Muscle of leg (tissue), 11 donors: ENCODE measurements around the gene C14orf180. TPM values are rescaled to one million over a fixed set of nuclear protein-coding genes. Genes with fewer than 3 reads are reported as not detected.

ENCODE experiments used
- DNase-seq: peaks from one replicate; pipeline ENCODE4 v3.0.0; 2013
- H3K27ac ChIP-seq: one replicate; pipeline ENCODE4 v1.5.1; 2013; ENCODE audit warnings: mild to moderate bottlenecking, low read length, control low read depth
- H3K27me3 ChIP-seq: one replicate; pipeline ENCODE4 v1.6.1; 2013; ENCODE audit warnings: low read length; ENCODE audit not compliant: control insufficient read depth, insufficient read depth
- H3K36me3 ChIP-seq: one replicate; pipeline ENCODE4 v1.6.1; 2013; ENCODE audit warnings: low read length; ENCODE audit not compliant: control insufficient read depth, insufficient read depth
- H3K4me1 ChIP-seq: one replicate; pipeline ENCODE4 v1.6.1; 2013; ENCODE audit warnings: low read length; ENCODE audit not compliant: control insufficient read depth, insufficient read depth
- H3K4me3 ChIP-seq: one replicate; pipeline ENCODE4 v1.5.1; 2013; ENCODE audit warnings: low read length, control low read depth
- H3K9me3 ChIP-seq: replicated peaks from 2 replicates; pipeline ENCODE4 v1.6.1; 2013; ENCODE audit warnings: low read depth, low read length; ENCODE audit not compliant: control insufficient read depth
- WGBS: methylation state at CpG from one replicate; pipeline ENCODE4 v1.1.5; 2013; ENCODE audit warnings: missing lambda C conversion rate; ENCODE audit not compliant: insufficient coverage; 5-methylcytosine and 5-hydroxymethylcytosine counted together
- polyA plus RNA-seq, 8 donors: library from polyadenylated mRNA; unstranded; fragments of 120-200 nt; gene quantifications; one replicate each; pipeline versions ENCODE4 v1.2.1 to v1.2.3, GENCODE V29; 2013; ENCODE audit warnings: inconsistent platforms in 1 of 8, low replicate concordance in 1 of 8; ENCODE audit not compliant: insufficient read length in 8 of 8, insufficient read depth in 1 of 8
- total RNA-seq: library from RNA; stranded (reverse); fragments of 120-200 nt; gene quantifications from one replicate; pipeline ENCODE4 v1.2.4, GENCODE V29; 2013

Gene C14orf180
- total and polyA plus RNA-seq, 9 donors, result 3.9 to 18.8 (median 11.6) TPM

DNA sequence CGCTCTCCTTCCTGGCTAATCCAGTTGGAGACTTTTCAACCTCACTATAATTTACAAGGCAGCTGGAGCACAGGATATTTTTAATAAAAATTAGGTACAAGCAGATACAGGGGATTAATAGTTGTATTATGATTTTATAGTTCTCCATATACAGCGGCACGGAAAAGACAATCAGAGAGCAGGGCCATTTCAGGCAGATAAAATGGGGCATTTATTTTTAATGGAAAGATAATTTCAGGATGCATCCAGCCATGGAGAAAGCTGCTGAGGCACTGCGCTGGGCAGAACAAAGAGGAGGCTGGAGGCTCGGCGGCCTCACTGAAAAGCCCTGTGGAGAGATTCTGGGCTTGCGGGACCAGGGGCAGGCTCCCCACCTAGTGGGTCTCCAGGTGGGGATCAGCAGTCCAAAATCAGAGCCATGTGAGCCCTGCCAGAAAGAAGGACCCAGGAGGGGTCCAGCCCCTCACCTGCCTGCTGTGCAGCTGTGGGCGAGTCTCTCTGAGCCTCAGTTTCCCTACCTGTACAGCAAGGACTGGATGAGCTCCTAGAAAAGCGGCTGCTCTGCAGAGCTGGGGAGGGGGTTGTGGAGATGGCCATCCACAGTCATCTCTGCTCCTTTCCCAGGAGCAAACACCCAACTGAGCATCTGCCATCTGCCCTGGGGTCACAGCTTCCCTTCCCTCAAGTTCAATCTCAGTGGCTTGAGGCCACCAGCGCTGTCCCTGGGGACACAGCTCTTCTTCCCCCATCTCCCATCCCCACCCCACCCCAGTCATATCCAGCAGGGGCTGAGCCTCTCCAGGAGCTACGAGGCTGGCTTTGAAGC, 23.9 kb upstream of the C14orf180 start:
- 55% methylated on average over 7 of the region's 11 CpGs for WGBS
- Histone ChIP-seq H3K4me3 (no peak overlapping the region), H3K27ac (no peak overlapping the region), H3K36me3 (no peaks in the 10 kb centered on the region), H3K9me3 (no peaks in the 10 kb centered on the region), H3K27me3 (peaks cover 13% of the 10 kb centered on the region), H3K4me1 (peaks cover 23% of the 10 kb centered on the region)
- no peak for DNase-seq

DNA sequence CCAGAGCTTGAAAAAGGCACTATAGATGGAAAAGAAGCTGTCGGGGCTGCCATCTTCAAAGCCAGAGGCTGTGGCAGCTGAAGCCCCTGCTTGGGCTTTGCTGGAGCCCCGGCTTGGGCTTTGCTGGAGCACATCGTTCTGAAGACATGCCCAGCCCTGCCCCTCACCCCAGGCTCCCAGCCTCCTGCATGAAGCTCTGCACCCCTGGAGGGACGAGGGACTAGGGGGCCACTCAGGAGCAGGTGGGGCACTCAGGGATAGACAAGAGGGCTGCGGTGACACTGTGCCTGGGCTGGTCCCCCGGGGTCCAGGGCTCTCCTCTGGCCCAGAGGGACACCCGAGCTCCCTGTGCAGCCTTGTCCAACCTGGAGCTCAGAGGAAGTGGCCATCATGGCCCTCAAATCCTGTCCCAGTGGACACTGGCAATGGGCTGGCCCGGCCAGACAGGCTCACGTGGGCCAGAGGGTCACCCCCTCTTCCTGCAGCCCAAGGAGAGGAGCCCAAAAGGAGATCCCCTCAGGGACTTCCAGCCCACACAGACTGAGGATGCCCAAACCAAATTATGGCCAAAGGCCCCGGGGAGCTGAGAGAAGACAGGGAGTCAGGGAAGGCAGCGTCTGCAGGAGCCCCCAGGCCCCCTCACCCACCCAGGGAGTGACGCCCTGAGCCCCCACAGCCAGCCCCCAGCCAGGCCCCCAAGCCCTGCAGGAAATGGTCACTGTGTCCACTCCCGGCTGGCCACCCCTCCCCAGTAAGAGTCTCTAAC, 23.1 kb upstream of the C14orf180 start:
- 68% methylated on average over 9 of the region's 13 CpGs for WGBS
- H3K4me1 ChIP-seq, result peaks cover 23% of the 10 kb centered on the region

DNA sequence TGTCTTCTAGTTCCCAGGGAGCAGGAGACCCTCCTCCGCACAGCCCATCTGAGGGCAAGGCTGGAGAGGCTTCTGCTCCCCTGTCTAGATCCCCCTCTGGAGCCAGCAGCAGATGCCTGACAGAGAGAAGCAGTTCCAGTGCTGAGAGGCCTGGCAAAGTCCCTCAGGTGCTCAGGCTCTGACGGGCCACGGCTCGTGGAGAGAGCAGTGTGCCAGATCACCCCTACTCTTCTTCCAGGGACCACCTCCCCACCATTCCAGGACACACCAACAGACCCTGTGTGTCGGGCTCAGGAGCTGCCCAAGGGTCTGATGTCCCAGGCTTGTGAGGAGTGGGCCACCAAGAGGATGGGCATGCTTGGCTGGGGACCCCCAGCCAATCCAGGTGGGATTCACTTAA, 22.5 kb upstream of the C14orf180 start:
- Histone ChIP-seq H3K36me3 (no peaks in the 10 kb centered on the region), H3K9me3 (no peaks in the 10 kb centered on the region), H3K4me3 (no peak overlapping the region), H3K27me3 (peaks cover 15% of the 10 kb centered on the region), H3K4me1 (peaks cover 23% of the 10 kb centered on the region), H3K27ac (no peak overlapping the region)
- WGBS, result 84% methylated on average over 2 of the region's 5 CpGs
- DNase-seq, result no peak

More for the DNA sequence above, 23.1 kb upstream of the C14orf180 start:
- Histone ChIP-seq H3K27ac (no peak overlapping the region), H3K27me3 (peaks cover 13% of the 10 kb centered on the region), H3K4me3 (no peak overlapping the region), H3K36me3 (no peaks in the 10 kb centered on the region), H3K9me3 (no peaks in the 10 kb centered on the region)
- no peak for DNase-seq

DNA sequence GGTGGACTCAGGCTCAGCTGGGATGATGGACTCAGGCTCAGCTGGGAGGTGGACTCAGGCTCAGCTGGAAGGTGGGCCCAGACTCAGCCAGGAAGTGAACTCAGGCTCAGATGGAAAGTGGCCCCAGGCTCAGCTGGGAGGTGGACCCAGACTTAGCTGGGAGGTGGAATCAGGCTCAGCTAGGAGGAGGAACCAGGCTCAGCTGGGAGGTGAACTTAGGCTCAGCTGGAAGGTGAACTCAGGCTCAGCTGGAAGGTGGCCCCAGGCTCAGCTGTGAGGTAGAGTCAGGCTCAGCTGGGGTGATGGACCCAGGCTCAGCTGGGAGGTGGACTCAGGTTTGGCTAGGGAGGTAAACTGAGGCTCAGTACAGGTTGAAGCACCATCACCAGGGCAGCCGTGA, 21.8 kb upstream of the C14orf180 start:
- no peak for DNase-seq
- H3K27me3 ChIP-seq, result peaks cover 12% of the 10 kb centered on the region
- 90% methylated on average over 1 of the region's 1 CpG for WGBS

DNA sequence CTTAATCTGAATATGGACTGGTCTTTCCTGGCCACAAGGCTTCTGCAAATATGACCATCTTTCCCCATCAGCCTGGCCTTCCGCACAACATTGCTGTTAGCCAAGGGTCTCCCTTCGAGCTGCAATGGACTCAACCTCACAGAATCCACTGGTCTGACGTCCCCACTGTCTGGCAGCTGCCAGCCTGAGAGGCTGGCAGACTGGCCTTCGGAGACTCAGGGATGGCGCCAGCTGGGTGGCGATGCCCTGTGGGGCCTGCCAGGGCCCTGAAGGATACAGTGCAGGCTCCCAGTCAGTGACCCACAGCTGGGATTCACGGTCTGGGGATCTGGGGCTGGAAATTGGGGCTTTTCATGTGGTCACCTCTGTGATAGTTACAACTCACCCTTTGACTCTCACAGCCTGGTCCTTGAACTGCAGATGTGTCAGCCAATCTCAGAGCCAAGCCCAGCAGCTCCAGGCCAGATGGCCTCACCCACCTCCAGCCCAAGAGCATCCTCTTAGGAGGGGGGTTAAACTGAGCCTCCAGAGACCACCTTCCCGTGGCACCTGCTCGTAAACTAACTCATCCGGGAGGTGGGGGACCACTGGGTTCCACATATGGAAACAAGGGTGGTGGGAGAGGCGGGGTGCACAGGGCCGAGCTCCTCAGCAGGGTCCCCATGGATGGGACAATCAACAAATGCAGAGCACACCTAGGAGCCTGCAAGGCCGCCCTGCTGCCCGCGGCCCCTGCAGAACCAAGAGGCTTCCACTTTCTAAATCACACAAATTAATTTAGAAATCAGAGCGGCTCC, 21.1 kb upstream of the C14orf180 start:
- no peaks in the 10 kb centered on the region for H3K9me3 ChIP-seq
- 85% methylated on average over 11 of the region's 16 CpGs for WGBS
- no peak overlapping the region for H3K27ac ChIP-seq
- H3K27me3 ChIP-seq, result peaks cover 9% of the 10 kb centered on the region
- peaks cover 26% of the 10 kb centered on the region for H3K4me1 ChIP-seq
- H3K4me3 ChIP-seq, result no peak overlapping the region
- no peaks in the 10 kb centered on the region for H3K36me3 ChIP-seq
- DNase-seq, result no peak

More for the DNA sequence above, 21.8 kb upstream of the C14orf180 start:
- peaks cover 23% of the 10 kb centered on the region for H3K4me1 ChIP-seq
- no peak overlapping the region for H3K27ac ChIP-seq
- no peaks in the 10 kb centered on the region for H3K36me3 ChIP-seq
- H3K4me3 ChIP-seq, result no peak overlapping the region
- H3K9me3 ChIP-seq, result no peaks in the 10 kb centered on the region

DNA sequence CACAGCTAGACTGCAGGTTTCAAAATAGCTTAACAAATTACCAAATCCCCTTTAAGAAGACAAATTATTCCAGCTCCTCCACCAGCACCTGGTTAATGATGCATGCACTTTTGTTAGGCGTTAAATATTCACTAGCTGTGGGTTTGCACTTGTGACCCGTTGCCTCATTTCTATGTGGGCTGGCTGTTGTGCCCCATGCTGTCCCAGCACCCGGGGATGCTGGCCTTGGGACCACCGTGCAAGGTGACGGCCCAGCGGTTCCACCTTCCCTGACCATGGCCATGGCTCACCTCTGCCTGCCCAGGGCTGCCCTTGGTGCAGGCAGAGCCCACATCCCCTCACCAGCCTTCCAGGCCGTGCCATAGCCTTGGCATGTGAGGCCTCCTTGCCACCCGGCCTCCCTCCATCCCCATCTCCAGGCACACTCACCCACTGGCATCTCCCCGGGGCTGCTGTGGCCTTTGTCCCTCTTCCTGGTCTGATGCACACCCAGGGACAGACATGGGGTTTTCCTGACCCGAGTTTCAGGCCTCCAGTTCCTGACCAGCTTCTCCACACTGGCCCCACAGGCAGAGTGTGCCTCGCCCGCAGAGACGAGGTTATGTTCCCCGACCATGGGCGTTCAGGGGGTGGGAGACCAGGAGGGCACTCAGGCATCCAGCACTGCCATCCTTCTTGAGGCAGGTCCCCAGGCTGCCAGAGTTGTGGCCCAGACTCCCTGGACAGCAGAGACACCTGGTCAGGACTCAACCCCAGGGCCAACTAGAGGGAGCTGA, 20.3 kb upstream of the C14orf180 start:
- Histone ChIP-seq H3K4me3 (no peak overlapping the region), H3K27ac (no peak overlapping the region), H3K4me1 (peaks cover 26% of the 10 kb centered on the region), H3K27me3 (peaks cover 13% of the 10 kb centered on the region), H3K9me3 (no peaks in the 10 kb centered on the region), H3K36me3 (no peaks in the 10 kb centered on the region)
- 84% methylated on average over 15 of the region's 15 CpGs for WGBS
- DNase-seq, result no peak

DNA sequence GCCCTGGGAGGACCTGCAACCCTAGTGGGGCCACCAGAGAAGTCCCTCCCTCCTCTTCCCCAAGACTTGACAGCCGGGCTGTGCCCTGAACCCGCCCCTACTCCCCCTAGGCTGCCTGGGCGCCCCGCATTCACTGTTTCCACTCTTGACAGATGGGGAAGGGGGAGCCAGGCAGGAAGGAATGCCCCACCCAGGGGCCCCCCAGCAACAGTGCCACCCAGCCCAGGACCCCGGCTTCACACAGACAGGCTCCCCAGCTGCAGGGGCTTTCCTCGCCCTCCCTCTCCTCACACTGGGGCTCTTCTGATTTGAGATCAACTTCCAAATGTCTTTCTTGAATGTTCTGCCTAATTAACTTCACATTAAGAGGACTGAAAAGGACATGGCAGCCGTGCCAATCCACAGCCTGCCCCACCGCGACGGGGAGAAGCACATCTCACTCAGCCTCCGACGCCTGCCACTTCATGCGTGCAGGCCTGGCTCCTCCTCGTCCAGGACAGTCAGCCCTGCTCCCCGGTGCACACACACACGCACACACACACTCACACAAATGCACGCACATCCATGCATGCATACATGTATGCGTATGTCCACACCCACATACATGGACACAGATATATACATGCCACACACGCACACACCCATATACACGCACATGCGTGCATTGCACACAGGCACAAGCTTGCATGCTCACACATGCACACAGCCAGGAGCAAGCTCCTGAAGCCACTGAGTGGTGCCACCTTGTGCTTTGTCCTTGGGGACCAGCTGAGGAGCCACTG, 19.6 kb upstream of the C14orf180 start:
- H3K4me3 ChIP-seq, result no peak overlapping the region
- no peaks in the 10 kb centered on the region for H3K9me3 ChIP-seq
- H3K36me3 ChIP-seq, result no peaks in the 10 kb centered on the region
- peaks cover 20% of the 10 kb centered on the region for H3K4me1 ChIP-seq
- DNase-seq, result no peak
- 86% methylated on average over 17 of the region's 21 CpGs for WGBS
- H3K27me3 ChIP-seq, result peaks cover 18% of the 10 kb centered on the region
- H3K27ac ChIP-seq, result no peak overlapping the region

DNA sequence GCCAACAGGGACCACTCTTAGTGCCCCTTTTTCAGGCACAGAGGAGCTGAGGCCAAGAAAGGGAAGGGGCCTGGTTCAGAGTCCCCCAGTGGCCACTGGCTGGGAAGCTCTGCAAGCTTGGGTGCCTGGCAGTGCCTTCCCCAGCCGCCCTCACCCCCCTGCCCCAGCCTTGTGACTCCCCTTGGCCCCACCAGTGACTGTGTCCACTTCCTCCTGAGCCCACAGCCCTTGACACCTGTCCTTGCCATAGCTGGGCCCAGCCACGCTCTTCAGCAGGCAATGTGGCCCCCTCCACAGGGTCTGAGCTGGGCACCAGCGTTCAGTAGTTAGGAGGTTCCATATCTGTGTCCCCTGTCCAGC, 19.0 kb upstream of the C14orf180 start:
- no peaks in the 10 kb centered on the region for H3K36me3 ChIP-seq
- H3K27ac ChIP-seq, result no peak overlapping the region
- no peak overlapping the region for H3K4me3 ChIP-seq
- 82% methylated on average over 3 of the region's 3 CpGs for WGBS
- no peak for DNase-seq
- no peaks in the 10 kb centered on the region for H3K9me3 ChIP-seq
- peaks cover 24% of the 10 kb centered on the region for H3K27me3 ChIP-seq
- peaks cover 16% of the 10 kb centered on the region for H3K4me1 ChIP-seq

DNA sequence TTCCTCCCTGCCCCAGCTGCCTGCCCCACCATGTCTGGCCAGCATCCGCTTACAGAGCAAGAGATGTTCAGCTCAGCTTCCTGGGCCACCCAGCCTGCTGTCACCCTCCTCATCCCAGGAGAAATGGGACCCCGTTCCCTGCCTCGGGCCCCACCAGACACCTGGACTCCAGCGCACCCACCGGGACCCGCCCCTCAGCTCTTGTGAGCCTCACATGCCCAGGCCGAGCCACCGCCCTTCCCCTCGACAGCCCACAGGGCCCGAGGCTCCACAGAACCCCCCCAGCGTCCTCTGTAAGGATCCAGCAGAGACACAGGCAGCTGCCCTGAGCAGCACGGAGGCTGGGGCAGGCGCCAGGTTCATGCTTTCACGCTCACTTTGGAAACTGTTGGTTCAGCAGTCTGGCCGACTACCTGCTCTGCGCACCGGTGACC, 18.4 kb upstream of the C14orf180 start:
- no peak overlapping the region for H3K27ac ChIP-seq
- H3K9me3 ChIP-seq, result no peaks in the 10 kb centered on the region
- H3K4me3 ChIP-seq, result no peak overlapping the region
- WGBS, result 35% methylated on average over 16 of the region's 17 CpGs
- no peaks in the 10 kb centered on the region for H3K36me3 ChIP-seq
- peaks cover 14% of the 10 kb centered on the region for H3K4me1 ChIP-seq
- DNase-seq, result no peak
- peaks cover 27% of the 10 kb centered on the region for H3K27me3 ChIP-seq
